ENCODE data around the gene MEF2D.

DNA sequence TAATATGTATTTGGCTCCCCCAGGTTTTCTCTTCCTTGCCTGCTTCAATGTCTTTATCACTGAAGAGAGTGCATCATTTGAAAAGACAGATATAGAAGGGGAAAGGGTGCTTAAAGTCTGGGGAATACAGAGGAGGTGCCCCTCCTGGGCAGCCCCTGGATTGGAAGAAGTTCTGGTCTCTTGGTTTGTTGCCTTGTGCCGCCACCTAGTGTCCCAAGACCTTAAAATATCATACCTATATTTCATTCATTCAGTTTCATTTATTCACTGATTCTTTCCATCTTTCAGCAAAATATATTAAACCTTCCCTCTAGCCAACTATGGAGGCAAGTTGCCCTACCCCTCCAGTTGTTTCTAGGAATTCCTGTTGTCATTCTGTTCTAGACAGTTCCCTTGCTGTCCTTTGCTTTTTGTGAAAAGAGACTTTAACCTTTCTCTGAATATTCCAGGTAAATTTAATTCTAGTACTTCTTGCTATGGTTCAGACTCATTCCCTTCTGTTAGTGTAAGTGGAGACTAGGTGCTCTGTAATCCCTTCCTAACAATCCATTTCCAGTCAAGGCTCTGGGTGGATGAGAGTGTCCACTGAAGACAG is 56.1 kb downstream of the MEF2D start:
- TF ChIP-seq CTCF (IDR thresholded peaks at IDR 0.05) (peak in 1 of 7 experiments; percentile 19), POLR2A (IDR thresholded peaks at IDR 0.05) (no peak), POLR2AphosphoS5 (IDR thresholded peaks at IDR 0.05) (no peak)

Measured in stomach (tissue), 4 donors.